ENCODE results near the gene L3MBTL1.

The L3MBTL1 gene

GRCh38 chr20:43461894-43462659, 45.4 kb upstream of the L3MBTL1 start:
- TF ChIP-seq CTCF (IDR thresholded peaks at IDR 0.05; ENCODE audit: low read depth, low read length), result no peak
- peaks cover 82% of the 10 kb centered on the region for H3K36me3 ChIP-seq
- no peaks in the 10 kb centered on the region for H3K9me3 ChIP-seq

DNA sequence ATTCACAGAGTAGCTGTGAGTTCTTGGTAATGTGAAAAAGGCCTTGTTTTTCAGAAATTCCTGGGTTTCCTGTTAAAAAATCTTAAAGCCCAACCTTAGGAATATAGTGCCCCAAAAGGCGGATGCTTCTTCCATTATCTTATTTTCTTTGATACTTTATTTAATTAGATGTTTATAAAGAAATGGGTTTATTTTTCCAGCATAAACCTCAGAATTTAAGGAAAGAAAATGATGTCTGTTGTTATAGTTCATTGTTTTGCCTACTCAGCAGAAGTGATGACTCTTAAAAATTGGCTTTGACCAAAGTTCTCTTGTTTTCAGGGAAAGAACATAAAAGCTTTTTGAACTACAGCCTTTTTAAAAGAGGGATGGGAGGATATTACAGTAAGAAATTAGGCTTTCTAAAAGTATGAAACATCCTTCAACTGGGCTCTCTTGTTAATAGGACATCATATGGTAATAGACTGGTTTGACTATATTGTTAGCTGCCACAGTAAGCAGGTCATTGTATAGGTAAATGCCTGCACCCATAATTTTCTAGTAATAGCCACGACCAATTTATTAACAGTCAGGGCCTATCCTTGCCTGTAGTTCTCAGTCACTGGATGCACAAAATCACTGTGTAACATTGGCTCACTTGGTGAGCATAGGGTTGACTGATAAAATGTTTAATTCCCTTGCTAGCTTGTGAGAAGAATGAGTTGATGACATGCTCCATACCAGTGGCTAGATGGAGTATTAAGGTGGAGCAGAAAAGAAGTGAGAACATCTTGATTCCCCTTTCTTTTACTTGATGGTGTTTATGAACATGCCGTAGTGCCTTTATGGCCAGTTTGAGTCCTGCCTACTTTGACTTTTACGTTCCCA, 44.6 kb upstream of the L3MBTL1 start:
- no peaks in the 10 kb centered on the region for H3K9me3 ChIP-seq
- peaks cover 81% of the 10 kb centered on the region for H3K36me3 ChIP-seq
- no peaks in the 10 kb centered on the region for H3K4me1 ChIP-seq
- no peaks in the 10 kb centered on the region for H3K27me3 ChIP-seq
- TF ChIP-seq CTCF (IDR thresholded peaks at IDR 0.05; ENCODE audit: low read depth, low read length), result no peak
- DNase-seq, result no peak
- H3K4me3 ChIP-seq (ENCODE audit: low read depth, low read length), result no peak overlapping the region

More at GRCh38 chr20:43461894-43462659, 45.4 kb upstream of the L3MBTL1 start:
- no peaks in the 10 kb centered on the region for H3K27me3 ChIP-seq
- no peak overlapping the region for H3K4me3 ChIP-seq (ENCODE audit: low read depth, low read length)
- DNase-seq, result no peak
- no peaks in the 10 kb centered on the region for H3K4me1 ChIP-seq

- DNase-seq, result no peak
- Histone ChIP-seq H3K36me3 (peaks cover 78% of the 10 kb centered on the region), H3K27me3 (no peaks in the 10 kb centered on the region), H3K4me3 (ENCODE audit: low read depth, low read length) (no peak overlapping the region), H3K4me1 (no peaks in the 10 kb centered on the region), H3K9me3 (no peaks in the 10 kb centered on the region)
- TF ChIP-seq CTCF (IDR thresholded peaks at IDR 0.05; ENCODE audit: low read depth, low read length), result no peak
Measured at GRCh38 chr20:43463527-43464218, 43.8 kb upstream of the L3MBTL1 start.

GRCh38 chr20:43464219-43464790, 43.2 kb upstream of the L3MBTL1 start:
- no peak for DNase-seq
- peaks cover 74% of the 10 kb centered on the region for H3K36me3 ChIP-seq
- H3K9me3 ChIP-seq, result no peaks in the 10 kb centered on the region
- H3K4me1 ChIP-seq, result no peaks in the 10 kb centered on the region
- TF ChIP-seq CTCF (IDR thresholded peaks at IDR 0.05; ENCODE audit: low read depth, low read length), result no peak
- H3K27me3 ChIP-seq, result no peaks in the 10 kb centered on the region
- H3K4me3 ChIP-seq (ENCODE audit: low read depth, low read length), result no peak overlapping the region

DNA sequence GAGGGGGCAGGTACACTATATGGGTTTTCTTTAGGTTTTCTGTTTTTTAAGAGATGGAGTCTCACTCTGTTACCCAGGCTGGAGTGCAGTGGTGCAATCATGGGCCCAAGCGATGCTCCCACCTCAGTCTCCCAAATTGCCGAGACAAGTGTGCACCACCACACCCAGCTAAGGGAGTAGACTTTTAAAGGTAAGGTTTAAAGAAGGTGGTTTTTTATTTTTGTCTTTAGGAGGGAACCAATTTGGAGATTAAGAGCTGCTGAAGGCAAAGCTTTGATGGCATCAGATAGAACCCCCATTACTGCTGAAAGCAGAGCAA, 41.9 kb upstream of the L3MBTL1 start:
- H3K36me3 ChIP-seq, result peaks cover 61% of the 10 kb centered on the region
- no peak for DNase-seq
- no peaks in the 10 kb centered on the region for H3K9me3 ChIP-seq
- no peak for TF ChIP-seq CTCF (IDR thresholded peaks at IDR 0.05; ENCODE audit: low read depth, low read length)
- peaks cover 2% of the 10 kb centered on the region; the same call in 1 of the 2 replicates for H3K4me1 ChIP-seq
- no peak overlapping the region for H3K4me3 ChIP-seq (ENCODE audit: low read depth, low read length)
- no peaks in the 10 kb centered on the region for H3K27me3 ChIP-seq

Data from BE2C (cell line).